OCI-LY3 (cell line): ENCODE data around the gene DTNA.

Experiments used
- EZH2phosphoT487 ChIP-seq: fragments of 200-600 bp; shearing (Covaris generic); IDR thresholded peaks from 2 replicates; pipeline ENCODE4 v1.6.1; 2018; ENCODE audit warnings: antibody characterized with exemption, mixed run types, low read depth
- TF ChIP-seq, protein P1 (sequence below): fragments of 200-600, 300-600 bp; sonication (generic); IDR thresholded peaks from 2 replicates; pipeline ENCODE4 v1.5.1; 2014; ENCODE audit warnings: antibody characterized with exemption, low read length, low read depth

DNA sequence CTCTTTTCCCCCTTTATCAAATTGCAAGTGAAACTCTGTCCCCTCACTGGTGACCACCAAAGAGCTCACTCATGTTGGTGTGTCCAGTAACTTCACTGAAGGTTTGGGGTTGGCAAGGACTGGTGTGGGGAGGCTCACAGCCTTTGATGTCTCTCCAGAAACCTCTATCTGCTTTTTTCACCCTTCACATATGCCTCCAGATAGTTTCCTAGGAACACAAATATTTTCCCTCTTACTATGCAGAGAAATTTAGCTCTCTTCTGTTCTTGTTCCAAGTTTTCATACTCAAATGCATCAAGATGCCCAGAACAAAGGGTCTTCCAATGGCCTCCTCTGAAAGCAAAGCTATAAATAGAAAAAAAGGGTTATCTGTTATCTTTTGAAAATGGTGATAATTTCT lies 20.7 kb downstream of the DTNA start:
- TF ChIP-seq, protein P1, sequence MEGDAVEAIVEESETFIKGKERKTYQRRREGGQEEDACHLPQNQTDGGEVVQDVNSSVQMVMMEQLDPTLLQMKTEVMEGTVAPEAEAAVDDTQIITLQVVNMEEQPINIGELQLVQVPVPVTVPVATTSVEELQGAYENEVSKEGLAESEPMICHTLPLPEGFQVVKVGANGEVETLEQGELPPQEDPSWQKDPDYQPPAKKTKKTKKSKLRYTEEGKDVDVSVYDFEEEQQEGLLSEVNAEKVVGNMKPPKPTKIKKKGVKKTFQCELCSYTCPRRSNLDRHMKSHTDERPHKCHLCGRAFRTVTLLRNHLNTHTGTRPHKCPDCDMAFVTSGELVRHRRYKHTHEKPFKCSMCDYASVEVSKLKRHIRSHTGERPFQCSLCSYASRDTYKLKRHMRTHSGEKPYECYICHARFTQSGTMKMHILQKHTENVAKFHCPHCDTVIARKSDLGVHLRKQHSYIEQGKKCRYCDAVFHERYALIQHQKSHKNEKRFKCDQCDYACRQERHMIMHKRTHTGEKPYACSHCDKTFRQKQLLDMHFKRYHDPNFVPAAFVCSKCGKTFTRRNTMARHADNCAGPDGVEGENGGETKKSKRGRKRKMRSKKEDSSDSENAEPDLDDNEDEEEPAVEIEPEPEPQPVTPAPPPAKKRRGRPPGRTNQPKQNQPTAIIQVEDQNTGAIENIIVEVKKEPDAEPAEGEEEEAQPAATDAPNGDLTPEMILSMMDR = no peak
- TF ChIP-seq EZH2phosphoT487 = no peak
